CD4-positive, alpha-beta T cell treated with Interleukin-12 subunit alpha and Interleukin-12 subunit beta, for 1 hour (primary cell): ENCODE measurements around the gene RCN1.
"Not testable (repeated sequence)": the region's sequence is repeated elsewhere in the genome, so short reads cannot be mapped to it uniquely, and the experiment has no call there.

ENCODE experiments used
- DNase-seq: peaks from one replicate; pipeline ENCODE4 v3.0.0-alpha.2; 2020

Gene RCN1

DNA sequence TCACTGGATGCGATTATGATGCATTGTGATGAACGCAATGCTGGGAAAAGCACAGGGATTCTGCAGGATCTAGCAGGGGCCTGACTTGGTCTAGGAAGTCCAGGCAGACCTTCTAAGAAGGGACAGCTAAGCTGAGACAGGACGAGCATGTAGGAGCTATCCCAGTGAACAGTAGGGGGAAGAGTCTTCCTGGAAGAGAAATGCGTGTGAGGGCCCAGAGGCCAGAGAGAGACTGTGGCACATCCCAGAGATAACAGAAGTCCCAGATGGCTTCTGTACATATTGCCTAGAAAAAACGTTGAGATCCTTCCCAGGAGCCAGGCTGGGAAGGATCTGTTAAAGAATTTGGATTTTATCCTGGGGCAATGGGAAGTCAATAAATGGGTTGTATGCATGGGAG, 24.6 kb downstream of the RCN1 start:
- DNase-seq: no peak

DNA sequence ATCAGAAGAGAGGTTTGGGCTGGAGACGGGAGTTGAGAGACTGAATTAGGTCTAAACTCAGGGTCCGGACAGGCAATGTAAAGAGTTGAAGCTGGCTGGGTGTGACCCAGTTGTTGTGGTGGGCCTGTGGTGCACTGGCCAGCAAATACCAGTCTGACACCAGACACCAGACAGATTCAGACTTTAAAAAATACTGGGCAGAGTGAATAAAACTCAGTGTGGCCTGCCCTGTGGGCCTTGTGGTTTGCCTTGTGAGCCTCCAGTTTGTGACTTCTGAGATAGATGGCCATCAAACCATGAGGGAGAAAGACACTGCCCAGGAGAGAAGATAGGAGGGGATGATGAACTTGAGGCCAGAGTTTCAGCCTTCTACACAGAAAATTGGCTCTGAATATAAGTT, 25.8 kb downstream of the RCN1 start:
- DNase-seq: no peak

DNA sequence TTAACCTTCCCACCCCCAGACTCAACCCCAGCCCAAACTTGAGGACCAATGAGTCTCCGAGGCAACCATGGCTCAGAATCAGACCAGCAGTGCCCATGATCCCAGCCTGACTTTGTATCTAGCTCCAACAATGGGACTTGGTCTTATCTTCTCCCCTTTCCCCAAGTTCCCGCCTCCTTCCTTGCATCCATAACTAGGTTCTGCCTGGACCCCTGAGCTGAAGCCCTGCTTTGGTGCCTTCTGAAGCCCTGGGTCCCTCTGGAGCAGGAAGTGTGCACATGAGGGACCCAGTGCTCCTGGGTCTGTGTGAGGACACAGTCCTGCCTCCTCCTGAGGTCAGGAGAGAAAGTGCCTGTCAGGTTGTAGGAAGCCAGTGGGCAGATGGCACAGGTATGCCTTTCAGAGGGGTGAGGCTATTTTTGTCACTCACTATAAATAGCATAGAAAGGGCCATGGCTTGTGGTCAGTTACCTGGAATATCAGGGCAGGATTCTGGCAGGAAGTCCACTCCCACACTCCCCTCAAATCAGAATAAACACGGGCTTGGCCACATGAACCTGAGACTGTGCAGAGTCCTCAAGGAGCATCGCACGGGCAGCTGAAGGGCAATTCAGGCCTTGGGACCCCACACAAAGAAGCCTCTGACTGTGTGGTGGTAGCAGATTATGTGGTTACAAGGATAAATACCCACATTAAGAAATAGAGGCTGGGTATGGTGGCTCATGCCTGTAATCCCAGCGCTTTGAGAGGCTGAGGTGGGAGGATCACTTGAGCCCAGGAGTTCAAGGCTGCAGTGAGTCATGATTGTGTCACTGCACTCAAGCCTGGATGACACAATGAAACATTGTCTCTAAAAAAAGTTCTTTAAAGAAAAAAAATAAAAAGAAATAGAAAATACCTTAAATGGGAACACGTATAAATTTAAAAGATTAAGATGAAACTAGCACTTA, 27.4 kb downstream of the RCN1 start:
- no peak for DNase-seq

GRCh38 chr11:32119139-32119538, 28.3 kb downstream of the RCN1 start:
- not testable (repeated sequence) for DNase-seq

DNA sequence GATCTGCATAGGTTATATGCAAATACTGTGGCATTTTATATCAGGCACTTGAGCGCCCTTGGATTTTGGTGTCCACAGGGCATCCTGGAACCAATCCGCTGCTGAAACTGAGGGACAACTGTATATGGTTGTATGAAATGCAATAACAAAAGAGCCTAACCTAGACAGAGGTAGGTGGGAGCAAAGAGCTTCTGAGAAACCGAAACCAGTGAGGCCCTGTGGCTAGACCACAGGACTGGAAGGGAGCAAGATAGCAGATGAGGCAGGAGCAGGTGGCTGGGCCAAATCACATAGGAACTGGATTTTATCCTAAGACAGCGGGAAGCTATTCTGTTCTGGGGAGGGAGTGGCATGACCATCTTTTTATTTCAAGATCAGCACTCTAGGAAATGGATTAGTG, 30.1 kb downstream of the RCN1 start:
- peak; percentile 7 for DNase-seq

DNA sequence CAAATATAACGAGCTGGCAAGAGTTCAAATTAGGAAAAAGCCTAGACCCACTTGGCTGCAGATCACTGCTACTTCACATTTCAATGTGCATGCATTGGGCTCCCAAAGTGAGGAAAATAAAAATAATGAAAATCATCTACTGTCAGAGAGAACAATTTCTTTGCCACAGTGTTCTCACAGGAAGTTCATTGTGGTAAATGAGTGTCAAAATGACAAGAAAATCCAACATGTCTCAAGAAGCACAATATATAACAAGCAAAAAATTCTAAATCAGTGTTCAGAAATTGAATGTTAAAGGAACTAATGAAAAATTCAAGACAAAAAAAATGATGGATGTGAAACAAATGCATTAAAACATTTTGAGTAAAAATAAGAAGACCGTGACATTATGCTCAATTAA, 31.3 kb downstream of the RCN1 start:
- DNase-seq: no peak

GRCh38 chr11:32131321-32131720, 40.4 kb downstream of the RCN1 start:
- DNase-seq: no peak

DNA sequence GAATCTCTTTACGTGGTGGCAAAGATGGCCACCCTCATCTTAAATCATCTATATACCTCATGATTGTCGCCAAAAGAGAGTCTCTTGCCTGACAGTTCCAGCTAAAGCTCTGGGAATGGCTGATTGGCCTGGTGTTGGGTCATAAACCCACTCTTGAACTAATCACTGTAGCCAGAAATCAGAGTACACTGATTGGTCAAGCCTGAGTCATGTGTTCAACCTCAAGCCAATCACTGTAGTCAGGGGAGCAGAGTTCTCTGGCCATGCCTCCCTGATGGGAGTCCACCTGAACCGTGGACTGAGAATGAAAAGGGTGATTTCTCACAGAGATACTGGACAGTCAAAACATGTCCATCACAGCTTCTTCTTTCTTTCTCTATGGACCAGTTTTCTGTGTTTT, 45.8 kb downstream of the RCN1 start:
- DNase-seq: no peak

DNA sequence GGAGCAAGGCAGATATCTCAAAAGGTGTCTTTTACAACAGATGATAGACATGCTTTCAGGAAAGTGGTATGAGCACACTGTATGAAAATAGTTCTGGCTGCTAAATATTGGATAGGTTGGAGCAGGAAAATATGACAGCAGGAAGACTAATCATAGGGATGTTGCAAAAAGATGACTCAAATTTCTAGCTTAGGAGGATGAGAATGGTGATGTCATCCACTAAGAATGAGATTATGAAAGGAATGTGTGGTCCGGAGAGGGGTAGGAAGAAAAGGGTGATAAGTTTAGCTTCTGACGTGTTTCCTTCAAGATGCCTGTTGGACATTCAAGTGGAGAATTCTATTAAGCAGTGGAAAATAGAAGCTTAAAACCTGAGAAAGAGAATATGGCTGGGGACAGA, 46.4 kb downstream of the RCN1 start:
- no peak for DNase-seq

- DNase-seq: no peak
Measured at GRCh38 chr11:32137869-32138268, 47.0 kb downstream of the RCN1 start.

DNA sequence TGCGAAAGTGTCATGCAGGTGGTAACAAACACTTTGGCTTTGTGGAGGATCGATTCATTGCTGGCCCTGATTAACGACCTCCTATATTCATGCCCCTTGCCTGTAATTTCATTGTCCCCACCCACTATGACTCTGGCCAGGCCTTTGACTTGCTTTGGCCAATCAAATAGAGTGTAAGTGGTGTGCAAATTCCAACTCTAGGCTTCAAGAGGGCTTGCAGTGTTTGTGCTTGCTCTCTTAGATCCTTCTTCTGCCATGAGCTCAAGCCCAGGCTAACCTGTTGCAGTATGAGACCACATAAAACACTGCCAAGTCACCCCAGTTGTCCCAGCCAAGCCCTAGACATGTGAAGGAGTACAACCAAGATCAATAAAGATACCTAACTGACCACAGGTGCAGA, 48.0 kb downstream of the RCN1 start:
- no peak for DNase-seq

DNA sequence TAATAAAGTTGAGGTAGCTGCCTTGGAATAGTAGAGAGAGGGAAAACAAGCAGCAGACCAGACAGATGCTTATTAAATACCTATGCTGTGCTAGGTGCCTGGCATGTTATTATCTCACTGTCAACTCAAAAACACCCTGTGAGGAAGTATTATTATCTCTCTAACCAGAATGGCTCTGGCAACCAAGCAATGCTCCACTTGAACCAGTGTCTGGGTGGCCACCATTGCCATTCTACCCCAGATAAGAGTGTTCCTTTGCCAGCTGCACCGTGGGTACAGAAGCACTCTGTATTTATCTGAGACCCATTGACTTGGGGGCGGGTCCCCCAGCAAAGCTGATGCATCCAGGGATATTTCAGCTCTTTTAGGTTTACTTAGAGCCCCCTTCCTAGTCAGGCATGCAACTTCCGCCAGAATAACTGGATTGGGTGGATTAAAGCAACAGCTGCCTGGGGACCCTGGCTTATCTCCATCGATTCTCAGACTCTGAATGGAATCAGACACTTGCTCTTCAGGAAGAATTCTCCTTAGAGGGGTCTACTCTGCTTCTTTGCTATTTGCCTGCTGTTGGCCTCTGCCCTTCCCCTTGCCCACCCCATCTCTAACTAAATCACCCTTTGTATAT, 49.1 kb downstream of the RCN1 start:
- DNase-seq: no peak

GRCh38 chr11:32141745-32142546, 51.1 kb downstream of the RCN1 start:
- DNase-seq: no peak

- DNase-seq: no peak
Measured at GRCh38 chr11:32143378-32143777, 52.5 kb downstream of the RCN1 start.

GRCh38 chr11:32145282-32145681, 54.4 kb downstream of the RCN1 start:
- no peak for DNase-seq

DNA sequence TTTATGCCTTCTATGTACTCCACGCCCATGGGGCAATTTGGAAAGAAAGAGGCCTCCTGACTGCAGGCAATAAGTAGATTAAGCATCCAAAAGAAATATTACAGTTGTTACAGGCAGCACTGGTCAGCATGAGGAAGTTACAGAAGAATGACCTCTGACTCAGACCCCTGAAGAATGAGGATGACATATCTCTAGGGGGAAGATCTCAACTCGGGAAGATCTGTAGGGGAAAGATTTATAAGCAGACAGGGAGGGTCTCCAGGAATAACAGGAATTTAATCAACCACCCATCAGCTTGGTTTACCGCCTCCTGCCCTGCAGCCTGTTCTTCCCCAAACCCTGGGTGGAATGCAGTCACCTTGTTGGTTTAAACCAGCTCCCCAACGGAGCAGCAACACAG, 58.0 kb downstream of the RCN1 start:
- no peak for DNase-seq

- DNase-seq: no peak
Measured at GRCh38 chr11:32149748-32150147, 58.9 kb downstream of the RCN1 start.

DNA sequence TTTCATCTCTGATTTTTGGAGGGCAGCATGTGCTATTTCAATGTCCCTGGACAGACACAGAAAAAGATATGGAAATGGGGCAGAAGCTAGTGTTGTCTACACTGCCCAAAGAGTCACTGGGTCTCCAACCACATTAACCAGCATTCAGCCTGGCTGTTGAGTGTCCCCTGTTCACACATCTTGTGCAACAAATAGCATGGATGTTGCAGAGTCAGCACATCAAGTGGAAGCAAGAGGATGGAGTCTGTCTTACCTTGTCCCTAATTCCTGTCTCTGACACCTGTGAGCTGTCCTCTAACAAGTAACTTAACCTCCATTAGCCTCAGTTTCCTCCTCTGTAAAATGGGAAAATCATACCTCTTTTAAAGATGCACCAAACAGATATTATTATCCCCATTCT, 60.2 kb downstream of the RCN1 start:
- no peak for DNase-seq

GRCh38 chr11:32152216-32152615, 61.3 kb downstream of the RCN1 start:
- no peak for DNase-seq

GRCh38 chr11:32152821-32153220, 61.9 kb downstream of the RCN1 start:
- no peak for DNase-seq

- no peak for DNase-seq
Measured at GRCh38 chr11:32153747-32154146, 62.9 kb downstream of the RCN1 start.

DNA sequence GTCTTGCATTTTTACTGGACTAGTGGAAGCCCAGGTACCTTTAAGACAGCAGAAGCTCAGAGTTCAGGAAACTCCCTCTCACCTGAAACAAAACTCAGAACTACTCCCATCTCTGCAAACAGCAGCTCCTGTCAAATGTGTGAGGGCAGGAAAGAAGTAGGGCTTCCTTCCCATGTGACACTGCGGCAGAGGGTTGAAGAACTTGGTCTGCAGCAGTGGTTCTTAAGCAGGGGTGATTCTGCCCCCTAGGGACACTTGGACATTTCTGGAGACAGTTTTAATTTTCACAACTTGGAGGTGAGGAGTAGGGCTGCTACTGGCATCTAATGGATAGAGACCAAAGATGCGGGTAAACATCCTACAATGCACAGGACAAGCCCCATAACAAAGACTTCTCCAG, 63.4 kb downstream of the RCN1 start:
- no peak for DNase-seq
